HEK293T (cell line): Measurements from ENCODE around the gene KMT2E.

Experiments used
- CTCF ChIA-PET: fragments of 350-600 bp; formaldehyde crosslinking; extraction: SDS; loops from one replicate; lab custom pipeline; 2021; ENCODE audit warnings: antibody characterized with exemption, inconsistent platforms; lab: Yijun Ruan, JAX
- POLR2A ChIA-PET: fragments of 350-600 bp; formaldehyde crosslinking; extraction: SDS; loops from one replicate; lab custom pipeline; 2020; ENCODE audit warnings: antibody characterized with exemption, inconsistent platforms; lab: Yijun Ruan, JAX
- DNase-seq: peaks from one replicate; pipeline ENCODE4 v3.0.0; 2012; ENCODE audit warnings: mixed read lengths; ENCODE audit errors: extremely low spot score
- ARNT ChIP-seq: fragments of 450-650 bp; IDR thresholded peaks from 2 replicates; pipeline ENCODE4 v1.6.1; 2017; ENCODE audit warnings: mild to moderate bottlenecking
- BHLHE40 ChIP-seq: fragments of 450-650 bp; IDR thresholded peaks from 2 replicates; pipeline ENCODE4 v1.6.1; 2016; ENCODE audit warnings: mild to moderate bottlenecking, moderate library complexity, borderline replicate concordance
- CTBP1 ChIP-seq: fragments of 450-650 bp; IDR thresholded peaks from 2 replicates; pipeline ENCODE4 v1.6.1; 2016; ENCODE audit warnings: borderline replicate concordance
- ELF4 ChIP-seq: fragments of 450-650 bp; IDR thresholded peaks from 2 replicates; pipeline ENCODE4 v1.6.1; 2017; ENCODE audit warnings: antibody characterized with exemption
- FOXA1 ChIP-seq: fragments of 450-650 bp; IDR thresholded peaks from 2 replicates; pipeline ENCODE4 v1.6.1; 2016; ENCODE audit warnings: mild to moderate bottlenecking
- FOXK2 ChIP-seq: fragments of 450-650 bp; IDR thresholded peaks from 2 replicates; pipeline ENCODE4 v1.6.1; 2016; ENCODE audit warnings: mild to moderate bottlenecking
- FOXM1 ChIP-seq: fragments of 450-650 bp; IDR thresholded peaks from 2 replicates; pipeline ENCODE4 v1.6.1; 2017; ENCODE audit warnings: mild to moderate bottlenecking, borderline replicate concordance
- HDGF ChIP-seq: fragments of 450-650 bp; IDR thresholded peaks from 2 replicates; pipeline ENCODE4 v1.6.1; 2017; ENCODE audit warnings: antibody characterized with exemption, borderline replicate concordance
- L3MBTL2 ChIP-seq: fragments of 450-650 bp; conservative IDR thresholded peaks from 2 replicates; pipeline ENCODE4 v1.6.1; 2016; ENCODE audit warnings: mild to moderate bottlenecking
- LEF1 ChIP-seq: fragments of 450-650 bp; IDR thresholded peaks from 2 replicates; pipeline ENCODE4 v1.6.1; 2017; ENCODE audit warnings: mild to moderate bottlenecking, borderline replicate concordance
- NFRKB ChIP-seq: fragments of 450-650 bp; IDR thresholded peaks from 2 replicates; pipeline ENCODE4 v1.6.1; 2016; ENCODE audit warnings: mild to moderate bottlenecking, moderate library complexity
- SP1 ChIP-seq: fragments of 450-650 bp; IDR thresholded peaks from 2 replicates; pipeline ENCODE4 v1.6.1; 2017
- SUZ12 ChIP-seq: fragments of 450-650 bp; IDR thresholded peaks from 2 replicates; pipeline ENCODE4 v1.6.1; 2016; ENCODE audit warnings: mild to moderate bottlenecking
- TARDBP ChIP-seq: fragments of 450-650 bp; IDR thresholded peaks from 2 replicates; pipeline ENCODE4 v1.6.1; 2016
- ZNF384 ChIP-seq: fragments of 450-650 bp; IDR thresholded peaks from 2 replicates; pipeline ENCODE4 v1.6.1; 2016
- TF ChIP-seq, protein P1 (sequence below): fragments of 450-650 bp; IDR thresholded peaks from 2 replicates; pipeline ENCODE4 v1.6.1; 2016

The KMT2E gene

DNA sequence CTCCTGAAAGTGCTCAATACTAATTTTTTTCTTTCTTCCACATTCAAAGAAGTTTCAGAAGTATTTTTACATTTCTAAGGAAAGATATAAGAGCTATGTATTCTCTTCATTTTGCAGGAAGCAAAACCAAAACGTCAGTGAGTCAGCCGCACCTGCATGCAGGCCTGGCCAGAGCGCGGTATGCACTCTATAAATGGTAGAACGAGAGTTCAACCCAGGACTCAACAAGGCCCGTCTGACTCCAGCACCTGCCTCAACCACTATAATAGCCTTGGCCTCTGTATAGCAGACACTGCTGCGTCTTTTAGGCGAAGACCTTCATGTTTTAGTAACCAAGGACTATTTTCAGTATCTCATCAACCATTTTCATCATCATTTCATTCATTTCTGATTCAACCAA lies 113.2 kb downstream of the KMT2E start:
- ChIA-PET CTCF (no interaction called here), POLR2A (no interaction called here)
- TF ChIP-seq ZNF384, result no peak
- no peak for TF ChIP-seq FOXK2
- TF ChIP-seq LEF1, result no peak
- TF ChIP-seq L3MBTL2, result no peak
- no peak for TF ChIP-seq FOXM1
- TF ChIP-seq SP1, result no peak
- no peak for TF ChIP-seq NFRKB
- TF ChIP-seq ELF4, result no peak
- TF ChIP-seq HDGF, result no peak
- TF ChIP-seq BHLHE40, result no peak
- TF ChIP-seq FOXA1, result no peak
- DNase-seq, result no peak

DNA sequence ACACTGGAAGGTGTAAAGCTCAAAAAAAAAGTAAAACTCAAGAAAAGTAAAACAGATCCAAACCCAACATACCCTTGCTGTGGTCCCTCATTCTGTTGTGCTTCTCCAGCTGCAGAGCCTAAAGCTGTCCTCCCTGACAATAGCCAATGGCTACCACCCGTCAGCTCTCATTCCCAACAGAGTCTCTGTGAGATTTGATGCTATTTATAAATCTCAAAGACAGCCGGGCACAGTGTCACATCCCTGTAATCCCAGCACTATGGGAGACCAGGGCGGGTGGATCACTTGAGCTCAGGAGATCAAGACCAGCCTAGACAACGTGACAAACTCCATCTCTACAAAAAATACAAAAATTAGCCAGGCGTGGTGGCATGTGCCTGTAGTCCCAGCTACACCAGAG lies 116.0 kb downstream of the KMT2E start:
- no peak for DNase-seq
- ChIA-PET CTCF (no interaction called here), POLR2A (no interaction called here)
- no peak for TF ChIP-seq LEF1
- TF ChIP-seq BHLHE40, result no peak
- TF ChIP-seq SUZ12, result no peak
- no peak for TF ChIP-seq ELF4
- TF ChIP-seq FOXK2, result no peak
- TF ChIP-seq ZNF384, result no peak
- TF ChIP-seq NFRKB, result no peak
- TF ChIP-seq HDGF, result no peak
- TF ChIP-seq, protein P1, sequence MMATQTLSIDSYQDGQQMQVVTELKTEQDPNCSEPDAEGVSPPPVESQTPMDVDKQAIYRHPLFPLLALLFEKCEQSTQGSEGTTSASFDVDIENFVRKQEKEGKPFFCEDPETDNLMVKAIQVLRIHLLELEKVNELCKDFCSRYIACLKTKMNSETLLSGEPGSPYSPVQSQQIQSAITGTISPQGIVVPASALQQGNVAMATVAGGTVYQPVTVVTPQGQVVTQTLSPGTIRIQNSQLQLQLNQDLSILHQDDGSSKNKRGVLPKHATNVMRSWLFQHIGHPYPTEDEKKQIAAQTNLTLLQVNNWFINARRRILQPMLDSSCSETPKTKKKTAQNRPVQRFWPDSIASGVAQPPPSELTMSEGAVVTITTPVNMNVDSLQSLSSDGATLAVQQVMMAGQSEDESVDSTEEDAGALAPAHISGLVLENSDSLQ, result no peak
- no peak for TF ChIP-seq SP1
- TF ChIP-seq FOXA1, result no peak
- TF ChIP-seq CTBP1, result no peak
- no peak for TF ChIP-seq ARNT
- TF ChIP-seq FOXM1, result no peak
- TF ChIP-seq TARDBP, result no peak
- TF ChIP-seq L3MBTL2, result no peak

GRCh38 chr7:105130580-105130979 lies 116.6 kb downstream of the KMT2E start:
- TF ChIP-seq CTBP1, result no peak
- TF ChIP-seq NFRKB, result no peak
- TF ChIP-seq, protein P1, result no peak
- TF ChIP-seq HDGF, result no peak
- TF ChIP-seq ARNT, result no peak
- TF ChIP-seq FOXK2, result no peak
- TF ChIP-seq ZNF384, result no peak
- no peak for TF ChIP-seq SP1
- TF ChIP-seq SUZ12, result no peak
- TF ChIP-seq BHLHE40, result no peak
- TF ChIP-seq ELF4, result no peak
- TF ChIP-seq L3MBTL2, result no peak
- no peak for TF ChIP-seq TARDBP
- TF ChIP-seq LEF1, result no peak
- no peak for TF ChIP-seq FOXM1
- CTCF ChIA-PET, result no interaction called here
- POLR2A ChIA-PET, result no interaction called here
- no peak for DNase-seq

DNA sequence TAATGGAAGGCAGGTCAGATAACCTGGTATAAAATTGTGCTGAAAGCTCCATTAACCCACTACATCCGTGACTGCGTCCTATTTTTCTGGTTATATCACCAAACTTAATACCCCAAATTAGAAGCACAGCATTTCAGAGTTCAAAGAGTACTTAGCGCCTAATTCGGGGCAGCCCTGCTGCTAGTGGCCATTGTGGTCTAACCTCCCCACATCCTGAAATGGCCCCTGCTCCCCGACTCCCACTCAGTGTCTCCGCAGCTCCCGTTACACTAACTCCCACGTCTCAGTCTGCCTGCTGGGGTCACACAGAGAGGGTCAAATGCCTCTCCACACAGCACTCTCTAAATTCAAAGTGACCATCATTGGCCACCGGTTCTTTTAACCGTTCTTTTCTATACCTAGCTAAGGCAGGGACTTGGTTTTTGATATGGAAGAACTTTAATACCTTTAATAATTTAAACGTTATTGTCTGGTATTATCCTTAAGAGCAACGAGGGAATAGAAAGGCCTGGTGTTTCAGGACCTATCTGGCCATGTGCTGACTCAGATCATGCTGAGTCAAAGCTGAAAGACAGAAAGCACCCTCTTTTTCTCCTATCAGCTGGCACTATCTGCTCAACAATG lies 117.1 kb downstream of the KMT2E start:
- CTCF ChIA-PET, result no interaction called here
- POLR2A ChIA-PET, result no interaction called here
- TF ChIP-seq ELF4, result no peak
- TF ChIP-seq NFRKB, result no peak
- no peak for TF ChIP-seq FOXA1
- no peak for TF ChIP-seq ZNF384
- no peak for TF ChIP-seq SP1
- TF ChIP-seq, protein P1, result no peak
- TF ChIP-seq SUZ12, result no peak
- TF ChIP-seq FOXM1, result no peak
- TF ChIP-seq L3MBTL2, result no peak
- TF ChIP-seq BHLHE40, result no peak
- TF ChIP-seq ARNT, result no peak
- no peak for TF ChIP-seq CTBP1
- TF ChIP-seq LEF1, result no peak
- no peak for TF ChIP-seq HDGF
- no peak for TF ChIP-seq FOXK2
- TF ChIP-seq TARDBP, result no peak
- no peak for DNase-seq

GRCh38 chr7:105131890-105132289 lies 117.9 kb downstream of the KMT2E start:
- TF ChIP-seq, protein P1, result no peak
- TF ChIP-seq LEF1, result no peak
- TF ChIP-seq CTBP1, result no peak
- no peak for TF ChIP-seq ARNT
- no peak for TF ChIP-seq L3MBTL2
- TF ChIP-seq ZNF384, result no peak
- TF ChIP-seq FOXM1, result no peak
- ChIA-PET CTCF (no interaction called here), POLR2A (no interaction called here)
- DNase-seq, result no peak
